HG03469 (cell line): Measurements from ENCODE around the gene MED8.
"Not testable (repeated sequence)": the region's sequence is repeated elsewhere in the genome, so short reads cannot be mapped to it uniquely, and the experiment has no call there.

Experiments
- ATAC-seq: cut with Tn5 transposase; IDR thresholded peaks from one replicate; pipeline ENCODE4 v1.9.1; 2021; ENCODE audit warnings: mild to moderate bottlenecking, moderate library complexity, moderate number of reproducible peaks; ENCODE audit not compliant: unreplicated experiment

Gene MED8

DNA sequence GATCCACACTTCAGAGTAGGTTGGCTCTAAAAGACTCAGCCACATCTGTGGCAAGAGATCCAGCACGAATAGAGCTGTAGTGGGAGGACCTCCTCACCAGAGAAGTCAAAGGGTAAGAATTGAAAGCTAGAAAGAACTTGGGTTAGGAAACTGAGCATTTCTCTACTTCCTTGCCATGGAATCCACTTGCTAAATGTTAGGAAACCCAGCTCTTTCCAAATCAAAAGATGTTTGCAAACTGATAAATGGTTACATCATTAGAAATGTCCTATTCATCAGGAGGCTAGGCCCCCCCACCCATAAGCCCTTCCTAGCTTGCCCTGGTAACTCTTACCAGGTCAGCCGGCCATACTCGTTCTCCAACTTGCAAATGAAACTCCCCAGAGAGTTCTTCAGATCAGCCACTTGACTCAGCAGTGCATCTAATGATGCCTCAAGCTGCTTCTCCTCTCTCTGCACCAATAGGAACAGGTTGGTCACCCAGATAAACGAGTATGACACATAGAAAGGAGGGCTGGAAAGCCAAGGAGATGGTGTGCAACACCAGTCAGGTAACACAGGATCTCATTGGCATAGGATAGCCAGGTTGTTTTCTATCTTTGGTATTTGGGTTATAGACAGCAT is 1.5 kb downstream of the MED8 start:
- no peak for ATAC-seq

DNA sequence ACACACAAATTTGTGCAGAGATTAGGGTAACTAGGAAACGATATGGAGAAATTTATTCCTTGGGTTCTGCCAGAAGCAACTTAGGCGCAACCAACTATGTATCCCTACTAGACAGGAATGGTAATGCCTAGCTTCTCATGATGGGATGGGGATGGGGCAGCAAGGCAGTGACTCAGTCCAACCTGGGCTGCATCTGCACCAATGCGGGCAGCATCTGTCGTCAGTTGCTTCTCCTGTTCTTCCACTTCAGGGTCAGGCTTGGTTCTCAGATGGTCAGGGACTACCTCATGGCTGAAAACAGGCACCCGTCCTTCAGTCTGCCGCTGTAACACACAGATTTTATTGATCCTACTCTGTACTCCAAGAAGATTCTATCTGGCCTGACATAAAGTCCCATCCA is 2.9 kb downstream of the MED8 start:
- ATAC-seq = no peak

DNA sequence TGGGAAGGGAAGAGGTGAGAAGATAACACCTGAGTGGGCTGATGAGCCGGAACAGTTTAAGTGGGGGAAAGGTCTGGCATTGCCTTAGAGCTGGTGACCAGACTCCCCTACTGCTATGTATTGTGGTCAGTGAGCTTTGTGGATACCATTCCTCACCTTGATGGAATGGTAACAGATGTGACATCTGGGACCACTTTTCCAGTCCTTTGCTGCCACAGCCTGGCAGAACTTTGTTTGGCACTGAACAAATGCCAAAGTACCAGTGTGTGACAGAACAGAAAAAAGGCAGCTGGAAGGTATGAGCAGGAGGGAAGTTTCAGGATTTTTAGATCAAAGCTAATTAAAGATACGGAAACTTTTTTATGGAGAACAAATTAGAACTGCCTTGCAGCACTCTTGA is 6.2 kb downstream of the MED8 start:
- ATAC-seq = no peak

DNA sequence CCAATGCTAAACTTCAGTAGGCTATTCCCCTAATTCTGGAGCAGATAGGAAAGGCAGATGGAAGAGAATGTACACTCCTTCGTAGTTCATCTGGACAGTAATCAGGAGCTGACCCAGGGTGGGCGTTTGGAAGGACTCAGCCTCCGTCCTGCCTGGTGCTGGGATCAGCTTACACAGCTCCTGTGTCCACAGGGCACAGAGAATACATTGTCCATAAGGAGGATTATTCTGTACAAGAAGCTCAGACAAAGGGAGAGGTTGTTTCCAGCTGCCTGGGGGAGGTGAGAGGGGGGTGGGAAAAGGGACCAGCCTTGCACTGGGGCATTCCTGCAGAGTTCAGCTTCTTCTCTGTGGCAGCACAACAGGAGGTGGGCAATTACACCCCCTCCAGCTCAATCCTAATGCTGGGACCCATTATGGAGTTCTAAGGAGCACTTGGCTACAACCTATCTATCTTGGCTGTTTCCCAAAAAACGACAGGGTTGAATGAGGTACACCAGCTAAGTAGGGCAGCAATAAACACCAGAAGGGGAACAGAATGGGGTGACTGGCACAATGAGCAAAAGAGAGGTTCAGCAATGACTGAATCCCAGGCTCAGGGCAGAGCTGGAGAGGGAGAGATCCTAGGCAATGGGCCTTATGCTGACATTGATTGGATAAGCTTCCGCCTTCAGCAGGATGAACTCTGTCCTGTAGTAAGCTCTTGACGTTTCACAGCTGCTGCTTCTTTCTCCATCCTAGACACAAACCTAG is 7.4 kb downstream of the MED8 start:
- no peak for ATAC-seq

DNA sequence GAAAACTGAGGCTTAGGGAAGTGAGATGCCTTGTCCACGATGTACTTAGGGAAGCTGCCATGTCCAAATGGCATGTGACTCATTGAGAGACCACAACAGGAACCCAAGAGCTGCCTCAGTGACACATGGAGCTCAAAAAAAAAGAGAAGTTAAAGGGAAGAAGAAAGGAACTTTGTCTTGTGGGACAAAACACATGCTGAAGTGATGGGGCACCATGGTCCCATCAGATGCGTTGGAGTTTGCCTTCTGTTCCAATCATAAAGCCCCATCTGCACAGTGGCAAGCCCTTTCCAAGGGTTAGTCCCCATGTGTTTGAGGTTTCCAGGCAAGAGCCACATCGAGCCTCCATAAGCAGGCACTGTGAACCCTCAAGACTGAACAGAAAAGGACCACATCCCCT is 8.0 kb downstream of the MED8 start:
- ATAC-seq = no peak

DNA sequence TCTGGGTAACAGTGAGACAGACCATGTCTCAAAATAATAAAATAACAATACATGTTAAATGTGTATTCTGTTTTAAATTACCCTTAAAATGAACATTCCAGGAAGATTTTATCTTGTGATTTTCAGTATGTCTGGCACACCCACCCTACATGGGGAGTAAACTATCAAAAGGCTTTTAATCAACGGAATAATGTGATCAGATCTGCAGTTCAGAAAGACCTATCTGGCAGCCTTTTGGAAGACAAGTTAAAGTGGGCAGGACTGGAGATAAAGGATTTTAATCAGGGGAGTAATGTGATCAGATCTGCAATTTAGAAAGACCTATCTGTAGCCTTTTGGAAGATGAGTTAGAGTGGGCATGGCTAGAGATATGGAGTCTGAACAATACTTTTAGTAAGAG is 10.1 kb downstream of the MED8 start:
- ATAC-seq = no peak

DNA sequence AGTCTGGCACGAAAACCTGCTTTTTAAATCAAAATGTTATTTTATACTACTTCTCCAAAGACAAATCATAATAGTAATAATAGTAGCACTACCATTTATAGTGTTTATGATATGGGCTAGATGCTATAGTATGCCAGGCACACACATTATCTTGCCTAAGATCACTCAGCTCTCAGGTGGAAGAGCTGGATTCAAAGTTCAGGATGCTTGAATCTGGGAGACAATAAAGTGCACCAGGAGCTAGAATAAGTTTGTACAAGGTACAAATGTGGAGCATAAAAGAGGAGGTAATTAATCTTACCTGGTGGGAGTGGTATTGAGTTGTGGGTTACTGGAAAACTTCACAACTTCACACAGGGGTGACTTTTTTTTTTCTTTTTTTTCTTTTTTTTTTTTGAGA is 11.8 kb downstream of the MED8 start:
- ATAC-seq = no peak

DNA sequence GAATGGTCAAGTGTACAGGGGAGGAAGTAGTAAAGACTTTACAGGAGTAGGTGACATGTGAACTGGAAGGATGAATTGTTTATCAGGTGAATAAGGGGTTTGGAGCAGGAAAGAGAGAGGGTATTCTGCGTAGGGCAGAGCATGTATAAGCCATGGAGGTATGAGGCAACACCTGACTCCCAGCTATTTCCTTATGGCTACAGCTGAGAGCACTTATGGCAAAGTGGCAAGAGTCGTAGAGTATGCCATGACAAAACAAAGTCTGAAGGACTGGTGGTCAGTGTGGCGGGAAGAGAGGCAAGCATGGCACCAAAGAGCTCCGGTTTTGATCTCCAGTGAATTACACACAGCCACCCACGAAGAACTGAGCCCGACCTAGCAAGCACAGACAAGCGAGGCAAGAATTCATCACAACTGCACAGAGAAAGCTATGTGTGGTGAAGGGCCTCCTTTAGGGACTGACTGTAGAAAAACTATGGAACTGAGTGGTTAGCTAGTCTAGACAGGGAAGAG is 12.8 kb downstream of the MED8 start:
- ATAC-seq = no peak

DNA sequence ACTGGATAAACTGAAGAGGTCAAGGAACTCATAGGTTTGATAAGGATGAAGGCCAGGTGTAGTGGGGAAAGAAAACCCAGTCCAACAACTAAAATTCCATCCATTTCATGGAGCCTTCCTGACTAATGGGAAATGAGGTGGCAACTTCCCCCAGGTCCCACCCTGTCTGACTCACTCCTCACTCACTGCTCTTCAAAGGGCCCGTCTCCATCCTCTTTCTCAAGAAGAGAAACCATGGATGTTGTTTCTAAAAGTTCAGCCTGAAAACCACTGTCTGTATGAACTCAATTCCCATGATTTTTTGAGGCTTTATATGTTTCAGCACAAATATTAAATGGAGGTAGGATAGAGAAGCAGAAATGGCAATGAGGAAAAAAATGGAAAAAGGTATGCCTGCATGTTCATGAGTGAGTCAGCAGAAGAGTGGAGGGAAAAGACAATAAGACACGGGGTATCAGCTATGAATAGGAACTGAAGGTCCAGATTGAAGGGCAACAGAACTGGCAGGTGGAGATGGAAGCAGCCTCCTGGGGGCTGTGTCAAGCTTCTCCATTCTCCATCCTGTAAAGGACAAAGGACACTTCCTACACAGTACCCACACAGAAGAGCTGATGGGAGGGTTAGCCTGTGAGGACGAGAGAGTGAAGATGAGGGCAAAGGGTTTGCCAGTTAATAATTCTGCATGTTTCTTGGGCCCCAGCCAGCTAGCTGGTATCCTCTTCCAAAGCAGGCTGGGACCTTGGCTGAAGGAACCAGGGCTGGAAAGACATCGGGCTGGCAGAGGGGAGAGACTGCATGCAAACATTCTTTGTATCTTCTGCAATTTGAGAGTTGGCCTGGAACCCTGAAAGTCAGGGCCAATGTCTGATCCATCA is 16.3 kb downstream of the MED8 start:
- no peak for ATAC-seq

DNA sequence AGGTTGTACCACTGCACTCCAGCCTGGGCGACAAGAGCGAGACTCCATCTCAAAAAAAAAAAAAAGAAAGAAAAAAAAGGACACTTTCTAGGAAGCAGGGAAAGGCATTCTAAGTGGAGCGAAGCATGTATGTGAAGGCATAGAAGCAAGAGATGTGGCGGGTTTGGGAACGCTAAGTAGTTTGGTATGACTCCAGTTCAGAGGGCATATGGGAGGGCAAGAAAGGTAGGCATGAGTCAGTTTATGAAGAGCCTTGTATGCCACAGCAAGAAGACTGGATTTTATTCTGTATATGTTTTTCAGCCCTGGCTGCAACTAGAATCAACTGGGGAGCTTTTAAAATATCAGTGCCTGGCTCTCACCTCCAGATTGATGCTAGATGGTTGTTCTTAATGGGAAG is 17.4 kb downstream of the MED8 start:
- no peak for ATAC-seq

DNA sequence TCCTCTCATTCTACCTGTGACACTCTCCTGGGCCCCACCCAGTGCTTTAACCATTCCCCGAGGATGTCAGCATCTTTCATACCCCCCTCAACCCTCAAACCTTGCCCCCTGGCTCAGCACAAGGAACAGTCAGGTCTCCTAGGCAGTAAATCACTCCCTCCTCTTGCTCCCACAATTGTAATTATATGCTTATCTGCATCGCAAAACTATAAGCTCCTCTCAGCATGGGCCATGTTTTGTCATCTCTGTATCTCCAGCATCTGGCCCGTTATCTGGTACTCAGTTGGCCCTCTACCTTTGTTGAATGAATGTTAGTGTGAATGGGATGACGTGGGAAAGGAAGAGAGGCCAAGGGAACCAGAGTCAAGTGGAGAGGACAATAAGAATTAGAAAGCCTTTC is 19.0 kb downstream of the MED8 start:
- ATAC-seq = no peak

DNA sequence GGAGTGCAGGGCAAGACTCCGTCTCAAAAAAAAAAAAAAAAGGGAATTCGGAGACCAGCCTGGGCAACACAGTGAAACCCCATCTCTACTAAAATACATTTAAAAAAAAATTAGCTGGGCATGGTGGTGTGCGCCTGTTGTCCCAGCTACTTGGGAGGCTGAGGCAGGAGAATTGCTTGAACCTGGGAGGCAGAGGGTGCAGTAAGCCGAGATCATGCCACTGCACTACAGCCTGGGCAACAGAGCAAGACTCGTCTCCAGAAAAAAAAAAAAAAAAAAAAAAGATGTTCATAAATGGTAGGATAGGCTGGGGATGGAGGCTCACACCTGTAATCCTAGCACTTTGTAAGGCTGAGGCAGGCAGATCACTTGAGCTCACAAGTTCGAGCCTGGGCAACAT is 19.8 kb downstream of the MED8 start:
- not testable (repeated sequence) for ATAC-seq

DNA sequence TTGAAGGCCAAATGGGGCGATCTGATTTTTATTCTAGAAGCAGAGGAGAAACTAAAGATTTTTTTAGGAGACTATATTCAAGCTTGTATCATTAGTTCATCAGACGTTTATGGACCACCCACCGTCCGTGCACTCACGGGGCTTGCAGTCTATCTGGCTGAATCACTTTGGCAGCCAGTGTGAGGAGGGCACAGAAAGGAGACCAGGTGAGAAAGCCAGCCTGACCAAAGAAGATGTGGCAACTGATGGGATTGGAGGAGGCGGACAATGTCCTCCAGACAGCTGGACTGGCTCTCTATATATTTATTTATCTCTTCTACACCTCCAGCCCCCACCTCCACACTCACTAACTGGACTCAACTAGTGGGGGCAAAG is 21.0 kb downstream of the MED8 start:
- no peak for ATAC-seq

DNA sequence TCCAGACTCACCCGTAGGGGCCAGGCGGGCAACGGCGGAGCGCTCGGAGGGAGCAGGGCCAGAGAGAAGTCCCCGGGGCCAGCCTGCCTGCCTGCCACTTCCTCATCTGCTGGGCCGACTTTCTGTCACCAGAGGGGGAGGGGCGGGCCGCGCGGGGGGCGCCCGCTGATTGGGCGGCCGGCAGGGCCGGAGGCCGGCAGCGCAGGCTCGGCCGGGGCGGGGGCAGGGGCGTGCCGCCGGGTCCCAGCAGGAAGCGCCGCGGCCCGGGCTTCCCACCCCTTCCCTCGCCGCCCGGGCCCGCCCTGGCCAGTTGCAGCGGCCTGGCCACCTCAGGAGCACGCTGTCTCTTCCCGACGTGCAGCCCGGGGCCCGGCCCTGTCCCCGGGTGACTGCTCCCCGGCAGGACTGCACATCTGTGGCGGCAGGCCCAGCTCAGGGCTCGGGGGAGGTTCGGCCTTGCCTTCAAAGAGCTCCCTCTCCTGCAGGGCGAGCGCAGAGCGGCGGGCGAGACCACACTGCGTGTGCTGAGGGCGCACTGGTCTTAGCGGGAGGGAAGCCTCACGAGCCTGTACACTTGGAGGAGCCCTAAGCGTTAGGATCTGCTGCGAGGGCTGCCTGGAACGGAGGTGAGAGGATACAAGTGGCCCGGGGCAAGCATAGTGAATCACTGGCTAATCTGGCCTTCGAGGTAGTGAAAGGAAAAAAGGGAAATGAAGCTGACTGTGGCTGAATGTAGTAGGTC is 21.5 kb downstream of the MED8 start, which contains the start of gene ELOVL1:
Gene ELOVL1 (minus strand): TSS at position 108 of the 742 bp plus-strand sequence. CDS start 2,402 bp downstream, outside the sequence.
- ATAC-seq = no peak

DNA sequence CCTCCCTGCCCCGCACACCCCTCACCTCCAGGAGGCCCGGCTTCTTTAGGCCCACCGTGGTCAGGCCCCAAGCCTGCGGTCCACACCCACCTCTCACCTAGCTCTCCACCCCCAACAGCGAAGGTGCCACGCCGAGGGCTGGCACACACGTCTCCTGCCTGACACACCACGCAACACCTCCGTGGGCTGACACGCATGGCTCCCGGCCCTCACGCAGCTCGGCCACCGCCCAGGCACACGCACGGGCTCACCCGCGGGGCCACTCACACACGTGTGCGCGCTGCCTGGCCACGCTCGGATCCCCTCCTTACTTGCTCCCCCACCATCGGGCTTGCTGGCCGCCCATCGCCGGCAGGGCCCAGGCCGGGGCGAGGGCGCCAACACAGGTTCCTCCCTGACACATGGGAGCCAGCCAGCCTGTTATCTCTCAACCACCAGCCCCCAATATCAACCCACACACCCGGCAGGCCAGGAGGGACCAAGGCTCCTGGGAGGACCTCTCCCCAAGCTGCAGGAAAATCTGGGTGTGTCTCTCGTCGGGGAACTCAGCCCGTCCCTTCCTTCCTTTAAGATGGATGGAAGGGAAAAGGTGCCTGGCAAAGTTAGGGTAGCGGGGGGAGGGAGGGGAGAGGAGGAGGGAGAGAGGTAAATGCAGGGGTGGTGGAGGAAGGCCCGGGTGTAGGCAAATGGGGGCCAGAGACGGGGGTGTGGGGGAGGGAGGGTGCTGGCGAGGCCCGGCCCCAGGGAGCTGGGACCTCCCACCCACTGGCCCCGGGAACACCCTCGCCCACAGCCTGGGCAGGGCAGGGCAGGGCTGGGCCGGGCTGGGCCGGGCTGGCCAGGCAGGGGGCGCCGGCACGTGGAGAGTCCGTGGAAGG is 22.3 kb downstream of the MED8 start:
- no peak for ATAC-seq

DNA sequence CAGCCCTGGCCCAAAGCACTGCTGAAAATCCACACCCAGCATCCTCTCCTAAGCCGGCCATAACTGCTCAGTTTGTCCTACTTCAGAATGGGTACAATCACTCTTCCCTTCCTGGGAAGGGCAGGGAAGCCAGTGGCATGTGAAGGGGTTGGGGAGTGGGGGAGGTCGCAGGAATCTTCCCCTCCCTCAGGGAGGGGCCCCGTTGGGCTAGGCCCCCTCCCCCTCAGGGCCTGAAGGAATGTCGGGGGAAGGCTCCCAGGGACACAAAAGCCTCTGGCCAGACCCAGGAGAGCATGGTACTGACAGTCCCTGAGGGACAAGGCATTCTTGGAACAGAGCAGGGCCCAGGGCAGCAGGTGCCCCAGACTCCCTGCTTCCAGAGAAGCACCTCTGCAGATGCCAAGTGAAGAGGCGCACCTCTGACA is 23.0 kb downstream of the MED8 start:
- ATAC-seq = no peak

DNA sequence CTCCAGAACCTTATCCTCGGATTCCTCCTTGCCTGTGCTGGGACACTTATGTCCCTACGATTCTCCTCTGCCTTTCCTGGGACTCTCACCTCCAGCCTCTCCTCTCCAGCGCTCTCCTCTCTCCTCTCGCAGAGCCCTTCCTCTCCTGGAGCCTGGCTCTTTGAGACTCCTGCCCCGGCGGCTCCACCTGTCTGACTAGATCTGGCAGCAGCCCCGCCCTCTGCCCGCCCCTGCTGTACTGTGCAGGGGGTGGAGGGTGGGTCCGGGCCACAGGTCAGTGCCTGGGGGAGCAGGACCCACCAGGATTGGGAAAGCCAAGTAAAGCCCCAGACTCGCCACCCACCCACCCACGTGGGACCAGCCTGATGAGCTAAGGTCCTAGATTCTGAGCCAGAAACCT is 23.4 kb downstream of the MED8 start:
- no peak for ATAC-seq

DNA sequence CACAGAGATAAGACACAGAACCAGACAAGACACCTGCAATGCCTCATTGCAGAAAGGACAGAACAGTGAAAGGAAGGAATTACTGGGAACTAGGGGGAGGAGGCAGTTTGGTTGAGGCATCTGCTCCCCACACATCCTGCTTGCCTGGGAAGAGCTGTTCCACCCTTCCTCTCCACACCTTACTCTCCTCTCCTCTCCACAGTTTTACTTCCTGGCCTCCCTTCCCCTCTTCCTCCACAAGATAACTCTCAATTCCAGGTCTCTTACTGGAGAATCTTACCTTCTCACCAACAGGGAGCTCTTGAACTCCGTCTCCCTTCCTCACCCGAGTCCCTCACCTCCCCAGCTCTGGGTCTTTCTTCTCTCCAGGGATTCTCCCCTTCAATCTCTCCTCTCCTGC is 23.9 kb downstream of the MED8 start:
- no peak for ATAC-seq

DNA sequence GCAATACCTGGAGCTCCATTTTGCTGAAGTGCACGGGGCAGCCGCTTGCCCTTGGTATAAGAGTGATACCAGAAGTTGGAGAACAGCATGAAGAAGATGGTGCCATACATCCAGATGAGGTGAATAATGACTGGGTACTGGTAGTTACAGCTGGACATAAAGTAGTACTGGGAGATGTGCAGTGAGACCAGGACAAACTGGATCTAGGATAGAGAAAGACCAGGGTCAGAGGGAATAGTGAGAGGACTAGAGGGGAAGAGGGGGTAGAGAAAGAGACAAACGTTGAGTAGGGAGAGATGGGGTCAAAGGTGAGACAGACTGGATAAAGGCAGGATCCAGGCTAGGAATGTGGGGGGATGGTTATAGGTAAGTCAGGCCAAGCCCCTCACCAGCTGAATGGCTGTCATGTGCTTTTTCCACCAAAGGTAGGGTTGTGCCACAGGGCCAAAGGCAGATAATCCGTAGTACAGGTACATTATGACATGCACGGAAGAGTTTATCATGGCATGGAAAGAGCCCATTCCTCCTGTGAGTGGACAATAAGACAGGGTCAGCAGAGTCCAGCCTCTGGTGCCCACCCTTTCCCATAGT is 25.6 kb downstream of the MED8 start:
- no peak for ATAC-seq
